ENCODE measurements around the gene TCF12. TPM values are rescaled to one million over a fixed set of nuclear protein-coding genes. Genes with fewer than 3 reads are reported as not detected.

The TCF12 gene
- total RNA-seq, 1 donor from 2014 or later, result 164 TPM

GRCh38 chr15:57256939-57257338 is 338.5 kb downstream of the TCF12 start:
- Mint-ChIP-seq H3K27ac (ENCODE audit: unreplicated experiment) (no peak overlapping the region), H3K36me3 (ENCODE audit: unreplicated experiment) (peaks cover 31% of the 10 kb centered on the region)

GRCh38 chr15:57259568-57260040 is 341.2 kb downstream of the TCF12 start:
- Mint-ChIP-seq H3K27me3 (ENCODE audit: unreplicated experiment) (no peaks in the 10 kb centered on the region), H3K27ac (ENCODE audit: unreplicated experiment) (peak overlapping the region; percentile 68), H3K36me3 (ENCODE audit: unreplicated experiment) (peaks cover 39% of the 10 kb centered on the region), H3K9me3 (ENCODE audit: unreplicated experiment) (no peaks in the 10 kb centered on the region), H3K4me3 (ENCODE audit: unreplicated experiment) (no peak overlapping the region), H3K4me1 (ENCODE audit: unreplicated experiment) (peaks cover 12% of the 10 kb centered on the region)
- DNase-seq (ENCODE audit: extremely low spot score, unreplicated experiment), result no peak
- TF ChIP-seq, protein P1, sequence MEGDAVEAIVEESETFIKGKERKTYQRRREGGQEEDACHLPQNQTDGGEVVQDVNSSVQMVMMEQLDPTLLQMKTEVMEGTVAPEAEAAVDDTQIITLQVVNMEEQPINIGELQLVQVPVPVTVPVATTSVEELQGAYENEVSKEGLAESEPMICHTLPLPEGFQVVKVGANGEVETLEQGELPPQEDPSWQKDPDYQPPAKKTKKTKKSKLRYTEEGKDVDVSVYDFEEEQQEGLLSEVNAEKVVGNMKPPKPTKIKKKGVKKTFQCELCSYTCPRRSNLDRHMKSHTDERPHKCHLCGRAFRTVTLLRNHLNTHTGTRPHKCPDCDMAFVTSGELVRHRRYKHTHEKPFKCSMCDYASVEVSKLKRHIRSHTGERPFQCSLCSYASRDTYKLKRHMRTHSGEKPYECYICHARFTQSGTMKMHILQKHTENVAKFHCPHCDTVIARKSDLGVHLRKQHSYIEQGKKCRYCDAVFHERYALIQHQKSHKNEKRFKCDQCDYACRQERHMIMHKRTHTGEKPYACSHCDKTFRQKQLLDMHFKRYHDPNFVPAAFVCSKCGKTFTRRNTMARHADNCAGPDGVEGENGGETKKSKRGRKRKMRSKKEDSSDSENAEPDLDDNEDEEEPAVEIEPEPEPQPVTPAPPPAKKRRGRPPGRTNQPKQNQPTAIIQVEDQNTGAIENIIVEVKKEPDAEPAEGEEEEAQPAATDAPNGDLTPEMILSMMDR (IDR thresholded peaks at IDR 0.05), result no peak

More at GRCh38 chr15:57256939-57257338, 338.5 kb downstream of the TCF12 start:
- Mint-ChIP-seq H3K4me1 (ENCODE audit: unreplicated experiment) (peaks cover 27% of the 10 kb centered on the region), H3K4me3 (ENCODE audit: unreplicated experiment) (no peak overlapping the region), H3K27me3 (ENCODE audit: unreplicated experiment) (no peaks in the 10 kb centered on the region), H3K9me3 (ENCODE audit: unreplicated experiment) (no peaks in the 10 kb centered on the region)
- TF ChIP-seq, protein P1 (IDR thresholded peaks at IDR 0.05), result no peak
- DNase-seq (ENCODE audit: extremely low spot score, unreplicated experiment), result no peak

DNA sequence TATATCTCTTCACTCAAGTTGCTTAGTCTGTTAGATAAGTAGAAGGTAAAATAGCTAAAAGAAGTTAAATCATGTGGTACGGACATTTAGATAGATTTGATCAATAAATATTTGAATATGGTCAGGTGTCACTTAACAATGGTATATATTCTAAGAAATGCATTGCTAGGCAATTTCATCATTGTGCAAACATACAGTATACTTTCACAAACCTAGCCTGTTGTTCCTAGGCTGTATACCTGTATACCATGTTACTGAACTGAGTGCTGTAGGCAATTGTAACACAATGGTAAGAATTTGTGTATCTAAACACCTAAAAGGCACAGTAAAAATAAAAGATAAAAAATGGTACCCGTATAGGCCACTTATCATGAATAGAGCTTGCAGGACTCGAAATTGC is 345.1 kb downstream of the TCF12 start:
- Mint-ChIP-seq H3K4me3 (ENCODE audit: unreplicated experiment) (no peak overlapping the region), H3K27ac (ENCODE audit: unreplicated experiment) (no peak overlapping the region), H3K4me1 (ENCODE audit: unreplicated experiment) (peaks cover 15% of the 10 kb centered on the region), H3K9me3 (ENCODE audit: unreplicated experiment) (no peaks in the 10 kb centered on the region), H3K36me3 (ENCODE audit: unreplicated experiment) (peaks cover 31% of the 10 kb centered on the region), H3K27me3 (ENCODE audit: unreplicated experiment) (no peaks in the 10 kb centered on the region)
- TF ChIP-seq, protein P1 (IDR thresholded peaks at IDR 0.05), result no peak
- DNase-seq (ENCODE audit: extremely low spot score, unreplicated experiment), result no peak

DNA sequence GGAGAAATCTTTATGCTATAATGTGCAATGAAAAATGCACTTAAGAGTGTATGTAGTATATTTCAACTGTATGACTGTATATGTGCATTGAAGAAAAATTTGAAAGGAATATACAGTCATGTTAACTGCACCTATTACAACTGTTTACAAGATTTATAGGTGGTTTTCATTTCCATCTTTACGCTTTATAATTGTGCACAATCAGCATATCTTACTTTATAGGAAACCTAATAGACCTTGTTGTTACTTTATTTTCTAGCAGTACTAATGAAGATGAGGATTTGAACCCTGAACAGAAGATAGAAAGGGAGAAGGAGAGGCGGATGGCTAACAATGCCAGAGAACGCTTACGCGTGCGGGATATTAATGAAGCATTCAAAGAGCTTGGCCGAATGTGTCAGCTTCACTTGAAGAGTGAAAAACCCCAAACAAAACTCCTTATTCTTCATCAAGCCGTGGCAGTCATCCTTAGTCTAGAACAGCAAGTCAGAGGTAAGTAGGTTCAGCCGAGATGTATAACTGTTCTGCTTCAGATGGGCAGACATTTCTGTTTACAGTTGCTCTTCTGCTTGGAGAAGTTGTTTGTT is 354.4 kb downstream of the TCF12 start:
- TF ChIP-seq, protein P1 (IDR thresholded peaks at IDR 0.05), result no peak
- Mint-ChIP-seq H3K4me3 (ENCODE audit: unreplicated experiment) (no peak overlapping the region), H3K27ac (ENCODE audit: unreplicated experiment) (no peak overlapping the region), H3K36me3 (ENCODE audit: unreplicated experiment) (peaks cover 60% of the 10 kb centered on the region), H3K9me3 (ENCODE audit: unreplicated experiment) (no peaks in the 10 kb centered on the region), H3K4me1 (ENCODE audit: unreplicated experiment) (peaks cover 8% of the 10 kb centered on the region), H3K27me3 (ENCODE audit: unreplicated experiment) (no peaks in the 10 kb centered on the region)
- no peak for DNase-seq (ENCODE audit: extremely low spot score, unreplicated experiment)

DNA sequence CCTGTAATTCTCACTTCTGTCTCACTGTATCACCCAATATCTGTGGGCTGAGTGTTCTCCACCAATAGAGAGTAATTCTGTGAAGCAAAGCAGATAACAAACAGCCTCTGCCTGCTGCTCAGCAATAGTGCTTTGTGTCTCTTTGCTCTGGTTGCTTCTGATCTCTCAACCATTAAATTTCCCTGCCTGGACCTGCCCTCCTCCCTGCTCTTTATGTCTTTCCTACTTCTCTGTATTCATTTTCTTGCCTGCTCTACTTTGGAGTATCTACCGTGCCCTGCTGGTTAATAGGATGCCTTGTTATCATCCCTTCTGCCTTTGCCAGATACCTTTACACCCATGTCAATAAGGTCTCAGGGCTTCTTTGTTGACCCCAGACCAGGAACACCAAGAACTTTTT is 355.0 kb downstream of the TCF12 start:
- Mint-ChIP-seq H3K9me3 (ENCODE audit: unreplicated experiment) (no peaks in the 10 kb centered on the region), H3K4me1 (ENCODE audit: unreplicated experiment) (peaks cover 6% of the 10 kb centered on the region), H3K27me3 (ENCODE audit: unreplicated experiment) (no peaks in the 10 kb centered on the region), H3K27ac (ENCODE audit: unreplicated experiment) (no peak overlapping the region), H3K4me3 (ENCODE audit: unreplicated experiment) (no peak overlapping the region), H3K36me3 (ENCODE audit: unreplicated experiment) (peaks cover 62% of the 10 kb centered on the region)
- TF ChIP-seq, protein P1 (IDR thresholded peaks at IDR 0.05), result no peak
- DNase-seq (ENCODE audit: extremely low spot score, unreplicated experiment), result no peak

All from osteocyte (in vitro differentiated cells).